GM19463 (cell line): ENCODE measurements around the gene STAC.
"Not testable (repeated sequence)": the region's sequence is repeated elsewhere in the genome, so short reads cannot be mapped to it uniquely, and the experiment has no call there.

Experiments
- ATAC-seq: cut with Tn5 transposase; IDR thresholded peaks from one replicate; pipeline ENCODE4 v1.9.1; 2021; ENCODE audit warnings: mild to moderate bottlenecking, moderate library complexity; ENCODE audit not compliant: unreplicated experiment

Gene STAC

DNA sequence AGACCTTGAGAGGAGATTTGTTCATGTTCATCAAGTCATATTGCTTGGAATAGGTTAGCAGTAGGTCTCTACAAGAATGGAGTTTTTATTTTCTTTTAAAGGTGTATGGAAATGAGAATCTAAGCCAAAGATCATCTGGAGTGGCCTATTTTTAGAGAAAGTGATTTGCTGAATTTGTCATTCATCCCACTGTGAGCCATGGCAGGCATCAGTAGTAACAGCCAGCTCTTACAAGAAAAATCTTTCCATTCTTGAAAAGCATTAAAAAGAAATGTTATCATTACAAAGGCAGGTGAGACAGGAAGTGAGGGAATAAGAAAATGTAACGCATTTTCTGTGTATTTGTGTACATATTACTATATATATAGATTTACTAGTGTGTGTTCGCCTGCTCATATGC lies 29.6 kb downstream of the STAC start:
- ATAC-seq = no peak

- ATAC-seq = no peak
Observed at GRCh38 chr3:36411587-36411986, 31.3 kb downstream of the STAC start.

- ATAC-seq = no peak
Observed at GRCh38 chr3:36416599-36416998, 36.3 kb downstream of the STAC start.

DNA sequence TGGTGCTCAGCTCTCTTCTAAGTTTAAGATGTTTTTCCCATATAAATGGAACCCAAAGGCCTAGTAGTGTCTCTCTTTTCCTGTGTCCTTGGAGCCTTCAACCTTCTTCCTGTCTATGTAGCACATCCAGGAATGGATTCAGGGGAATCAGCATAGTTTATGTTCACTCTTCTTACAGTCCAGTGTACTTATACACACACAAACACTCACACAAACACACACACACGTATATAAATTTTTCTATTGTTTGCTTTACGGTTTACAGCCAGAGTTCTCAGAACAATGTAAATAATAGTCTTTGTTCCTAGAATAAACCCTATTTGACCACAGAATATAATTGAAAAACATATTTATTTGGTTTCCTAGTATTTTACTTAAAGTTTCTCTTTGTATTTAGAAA lies 36.9 kb downstream of the STAC start:
- no peak for ATAC-seq

- ATAC-seq = no peak
Observed at GRCh38 chr3:36418296-36418695, 38.0 kb downstream of the STAC start.

DNA sequence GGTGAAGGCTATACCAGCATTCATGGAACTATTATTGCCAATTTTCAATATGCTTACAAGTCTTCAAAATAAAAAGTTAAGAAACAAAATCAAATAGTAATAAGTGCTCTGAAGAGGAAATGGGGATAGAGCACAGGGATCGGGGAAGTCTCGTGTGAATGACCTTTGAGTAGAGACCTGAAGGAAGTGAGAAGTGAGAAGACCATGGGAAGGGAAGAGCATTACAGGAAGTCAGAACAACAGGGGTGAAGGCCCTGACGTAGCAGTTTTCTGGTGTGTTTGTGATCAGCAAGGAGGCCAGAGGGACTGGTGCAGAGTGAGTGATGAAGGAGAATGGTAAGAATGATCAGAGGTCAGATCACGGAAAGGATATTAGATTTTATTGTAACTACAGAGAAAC lies 48.1 kb downstream of the STAC start:
- ATAC-seq = no peak

DNA sequence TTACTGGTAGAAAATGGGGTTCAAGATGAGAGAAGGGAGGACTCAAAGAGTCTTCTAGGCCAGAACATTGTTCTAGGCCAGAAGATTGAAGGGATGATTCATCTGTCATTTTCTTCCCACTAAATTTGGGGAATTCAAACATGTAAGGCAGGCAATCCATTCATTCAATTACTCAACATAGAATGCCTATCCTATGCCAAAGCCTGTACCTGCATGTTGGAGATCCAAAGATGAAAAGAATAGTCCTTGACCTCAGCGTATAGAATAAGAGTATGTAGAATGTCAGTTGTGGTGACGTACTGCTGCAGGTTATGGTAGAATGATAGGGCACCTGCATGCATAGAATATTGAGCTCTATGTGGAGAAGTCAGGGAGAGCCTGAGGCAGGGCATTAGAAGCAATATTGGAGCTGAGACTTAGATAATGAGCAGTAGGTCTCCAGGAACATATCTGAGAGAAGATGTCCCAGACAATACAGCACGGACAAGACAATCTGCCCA lies 49.7 kb downstream of the STAC start:
- ATAC-seq = no peak

GRCh38 chr3:36433511-36433910 lies 53.2 kb downstream of the STAC start:
- no peak for ATAC-seq

GRCh38 chr3:36434687-36435426 lies 54.6 kb downstream of the STAC start:
- ATAC-seq = no peak

- no peak for ATAC-seq
Observed at GRCh38 chr3:36443028-36443686, 62.9 kb downstream of the STAC start.

DNA sequence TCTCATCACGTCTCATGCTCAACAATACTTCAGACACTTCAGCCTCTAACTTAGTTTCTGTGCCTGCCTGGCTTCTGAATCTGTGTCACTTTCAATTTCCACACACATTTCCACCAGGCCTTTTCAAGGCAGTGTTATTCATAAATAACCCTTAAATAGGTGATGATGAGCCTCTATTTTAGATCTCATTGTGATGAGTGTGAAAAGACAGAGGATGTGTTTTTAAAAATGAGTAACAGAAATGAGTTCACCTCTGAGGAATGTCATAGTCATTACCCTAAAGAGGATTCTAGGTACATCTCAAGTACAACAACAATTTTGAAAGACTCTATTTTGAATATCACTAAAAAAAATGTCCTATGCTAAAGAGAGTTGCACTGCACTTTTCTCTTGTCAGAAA lies 64.6 kb downstream of the STAC start:
- ATAC-seq = no peak

DNA sequence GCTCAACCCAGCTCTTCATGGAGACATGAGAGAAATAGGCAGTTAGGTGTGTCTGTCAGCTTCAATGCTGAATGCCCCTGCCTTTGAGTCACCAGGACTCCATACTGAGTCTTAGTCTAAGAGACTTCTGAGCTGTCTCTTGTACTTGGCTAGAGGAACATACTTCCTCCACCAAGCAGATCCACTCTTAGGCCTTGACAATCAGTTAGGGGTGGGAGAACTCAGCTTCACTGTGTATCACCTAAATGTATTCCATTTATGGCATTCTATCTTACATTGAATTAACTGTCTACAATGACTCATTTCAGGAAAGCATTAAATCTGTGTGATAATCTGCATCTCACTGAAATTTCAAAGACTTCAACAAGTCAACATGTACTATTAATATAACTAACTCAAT lies 66.0 kb downstream of the STAC start:
- no peak for ATAC-seq

- no peak for ATAC-seq
Observed at GRCh38 chr3:36447061-36447460, 66.8 kb downstream of the STAC start.

GRCh38 chr3:36451816-36452215 lies 71.5 kb downstream of the STAC start:
- ATAC-seq = no peak

GRCh38 chr3:36453213-36453612 lies 72.9 kb downstream of the STAC start:
- ATAC-seq = not testable (repeated sequence)

DNA sequence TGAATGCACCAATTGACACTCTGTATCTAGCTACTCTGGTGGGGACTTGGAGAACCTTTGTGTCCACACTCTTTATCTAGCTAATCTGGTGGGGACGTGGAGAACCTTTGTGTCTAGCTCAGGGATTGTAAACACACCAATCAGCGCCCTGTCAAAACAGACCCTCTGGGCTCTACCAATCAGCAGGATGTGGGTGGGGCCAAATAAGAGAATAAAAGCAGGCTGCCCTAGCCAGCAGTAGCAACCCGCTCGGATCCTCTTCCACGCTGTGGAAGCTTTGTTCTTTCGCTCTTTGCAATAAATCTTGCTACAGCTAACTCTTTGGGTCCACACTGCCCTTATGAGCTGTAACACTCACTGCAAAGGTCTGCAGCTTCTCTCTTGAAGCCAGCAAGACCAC lies 73.6 kb downstream of the STAC start:
- ATAC-seq = not testable (repeated sequence)

DNA sequence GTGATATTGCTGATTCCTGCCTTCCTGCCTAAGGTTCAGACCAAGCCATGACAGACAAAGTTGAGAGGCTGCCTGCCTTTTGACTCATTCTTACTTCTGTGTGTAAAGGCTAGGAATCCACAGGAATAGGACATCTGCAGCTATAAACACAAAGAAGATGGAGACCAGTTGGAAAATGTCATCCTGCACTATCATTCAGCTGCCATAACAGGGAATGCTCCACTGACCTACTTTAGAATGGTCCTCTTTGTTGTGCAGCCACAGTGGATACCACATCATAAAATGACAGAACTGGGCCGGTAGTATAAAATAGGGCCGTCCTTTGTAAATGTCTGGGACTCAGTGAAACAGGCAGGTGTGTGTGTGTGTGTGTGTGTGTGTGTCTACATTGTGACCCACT lies 75.1 kb downstream of the STAC start:
- ATAC-seq = no peak

DNA sequence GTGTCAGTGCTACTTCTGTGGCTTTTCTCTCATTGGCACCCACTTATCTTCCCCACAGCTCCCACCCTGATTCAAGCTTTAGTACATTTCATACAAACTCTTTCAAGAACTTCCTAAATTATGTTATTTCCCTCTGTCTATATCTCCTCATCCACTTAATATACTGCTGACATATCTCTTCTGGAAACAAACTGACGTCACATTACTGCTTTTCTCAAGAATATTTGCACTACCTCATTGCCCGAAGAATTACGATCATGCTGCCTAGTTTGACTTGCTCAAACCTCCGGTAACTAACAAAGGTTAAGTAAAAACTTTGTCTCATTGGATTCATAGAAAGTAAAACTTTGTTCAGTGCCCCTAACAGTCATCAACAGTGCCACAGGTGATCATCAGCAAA lies 76.5 kb downstream of the STAC start:
- ATAC-seq = no peak

- no peak for ATAC-seq
Observed at GRCh38 chr3:36457667-36458066, 77.4 kb downstream of the STAC start.

GRCh38 chr3:36459177-36459576 lies 78.9 kb downstream of the STAC start:
- ATAC-seq = no peak

- no peak for ATAC-seq
Observed at GRCh38 chr3:36461597-36461996, 81.3 kb downstream of the STAC start.

GRCh38 chr3:36472045-36472444 lies 91.7 kb downstream of the STAC start:
- not testable (repeated sequence) for ATAC-seq
